A673 (cell line): ENCODE data around the gene ZC3H12A.

Experiments used
- CTCF ChIP-seq: fragments of 300-800, 200-600 bp; sonication (generic); conservative IDR thresholded peaks from 2 replicates; pipeline ENCODE4 v1.5.1; 2017; ENCODE audit warnings: low read depth, mild to moderate bottlenecking, antibody characterized with exemption, low read length, moderate library complexity, mixed read lengths
- EZH2 ChIP-seq: fragments of 200-600 bp; sonication (generic); IDR thresholded peaks from 2 replicates; pipeline ENCODE4 v1.6.1; 2017; ENCODE audit warnings: borderline replicate concordance, low read depth, mild to moderate bottlenecking, mixed read lengths, antibody characterized with exemption, low read length; ENCODE audit not compliant: poor library complexity, severe bottlenecking

GRCh38 chr1:37438037-37438868 is 36.1 kb upstream of the ZC3H12A start:
- no peak for TF ChIP-seq CTCF
- no peak for TF ChIP-seq EZH2
